ENCODE measurements around the gene ANKK1. TPM values are rescaled to one million over a fixed set of nuclear protein-coding genes. Genes with fewer than 3 reads are reported as not detected.

The ANKK1 gene
- polyA plus RNA-seq, 1 donor: 0.16 TPM

DNA sequence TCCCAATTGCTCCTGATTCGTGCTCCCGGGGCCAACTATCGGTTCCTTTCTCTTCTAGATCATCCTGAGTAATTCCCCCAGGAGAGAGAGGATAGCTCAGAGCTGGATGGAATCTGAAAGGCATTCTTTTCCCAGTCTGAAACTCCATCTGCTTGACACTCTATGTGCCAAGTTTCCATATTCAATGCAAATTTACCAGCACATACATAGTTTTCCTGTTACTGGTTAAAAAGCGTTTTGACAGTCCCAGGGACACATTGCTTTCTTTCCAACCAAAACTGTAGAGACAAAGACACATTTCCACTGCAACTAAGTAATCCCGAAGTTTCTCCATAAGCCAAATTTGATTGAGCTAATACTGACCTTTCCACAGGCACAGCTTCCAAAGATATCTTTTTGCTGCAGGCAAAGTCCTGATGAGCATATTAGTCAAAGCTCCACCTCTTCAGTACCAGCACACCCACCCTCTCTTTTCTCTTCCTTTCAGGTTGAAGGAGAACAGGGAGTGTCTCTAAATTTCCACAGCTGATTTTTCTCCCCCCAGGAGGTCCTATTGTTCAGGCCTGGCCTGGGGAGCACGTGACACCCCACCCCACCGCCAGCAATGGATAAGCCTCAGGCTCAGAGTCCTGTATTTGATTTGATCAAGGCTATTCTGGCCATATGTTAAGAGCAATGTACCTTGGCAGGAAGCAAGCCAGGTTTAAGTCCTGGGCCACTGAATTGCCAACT lies 9.7 kb upstream of the ANKK1 start:
- DNase-seq (ENCODE audit: low read depth): peak; percentile 19

GRCh38 chr11:113378692-113379091 lies 8.9 kb upstream of the ANKK1 start:
- no peak for DNase-seq (ENCODE audit: low read depth)

GRCh38 chr11:113382121-113382520 lies 5.5 kb upstream of the ANKK1 start:
- DNase-seq (ENCODE audit: low read depth): no peak

- DNase-seq (ENCODE audit: low read depth): no peak
Measured at GRCh38 chr11:113384551-113384950, 3.0 kb upstream of the ANKK1 start.

DNA sequence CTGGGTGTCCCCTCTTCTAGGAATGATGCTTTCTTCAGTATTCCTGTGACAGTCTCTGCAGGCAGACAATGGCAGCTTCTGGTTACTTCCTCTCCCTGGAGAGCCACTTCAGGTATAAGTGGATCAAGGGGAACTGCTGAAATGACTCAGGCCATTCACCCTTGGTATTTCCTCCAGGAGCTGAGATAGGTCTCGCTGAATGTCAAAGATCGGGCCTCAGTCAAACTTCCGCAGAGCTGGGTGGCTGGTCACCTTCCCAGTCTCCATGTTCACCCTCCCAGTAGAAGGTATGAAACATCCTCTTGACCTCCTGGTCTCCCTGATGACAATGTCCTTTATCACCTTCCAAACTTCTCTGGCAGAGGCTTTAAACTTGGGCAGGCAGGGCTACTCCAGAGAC lies 1.8 kb upstream of the ANKK1 start:
- no peak for DNase-seq (ENCODE audit: low read depth)

- DNase-seq (ENCODE audit: low read depth): no peak
Measured at GRCh38 chr11:113386866-113387265, 713 bp upstream of the ANKK1 start.

DNA sequence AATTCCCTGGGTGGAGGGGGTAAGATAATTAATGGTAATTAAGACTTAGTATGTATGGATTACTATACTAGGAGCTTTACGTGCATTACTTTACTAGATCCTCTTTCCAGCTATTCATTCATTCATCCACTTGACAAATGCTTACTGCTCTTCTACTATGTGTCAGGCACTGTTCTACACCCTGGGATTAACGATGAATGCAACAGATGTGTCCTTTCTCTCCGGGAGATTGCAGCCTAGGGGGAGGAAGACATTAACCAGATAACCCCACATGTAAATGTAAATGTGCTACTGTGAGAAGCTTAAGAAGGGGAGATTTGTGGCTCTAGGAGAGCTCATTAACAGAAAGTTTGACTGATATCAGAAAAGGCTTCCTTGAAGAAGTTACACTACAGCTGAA lies 1.7 kb downstream of the ANKK1 start:
- DNase-seq (ENCODE audit: low read depth): no peak

DNA sequence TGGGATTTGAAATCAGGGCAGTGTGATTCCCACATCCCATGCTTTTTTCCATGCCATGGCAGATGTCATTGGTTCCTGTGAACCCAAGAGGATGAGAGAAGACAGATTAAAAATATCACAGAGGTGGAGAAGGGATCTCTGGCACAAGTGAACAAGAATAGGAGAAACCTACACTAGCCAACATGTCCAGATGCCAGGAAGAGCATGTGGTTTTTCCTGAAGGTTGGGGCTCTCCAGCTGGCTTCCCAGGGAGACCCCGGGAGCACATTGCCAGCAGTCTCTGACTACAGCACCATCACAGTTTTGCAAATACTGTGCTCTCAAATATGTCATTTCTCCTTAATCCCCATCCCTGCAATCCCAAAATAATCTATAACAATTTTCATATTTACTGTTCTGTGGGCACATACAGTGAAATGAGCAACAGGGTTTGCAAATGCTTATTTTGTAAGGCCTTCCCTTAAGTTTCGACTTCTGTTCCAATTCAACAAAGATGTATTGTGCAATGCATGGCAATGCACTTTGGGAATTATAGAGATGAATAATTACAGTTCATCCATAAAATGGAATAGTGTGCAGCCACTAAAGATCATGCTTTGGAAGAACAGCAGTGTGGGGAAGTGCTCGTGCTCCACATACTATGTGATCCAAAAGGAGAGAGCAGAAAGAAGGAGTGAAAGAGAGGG lies 4.8 kb downstream of the ANKK1 start:
- no peak for DNase-seq (ENCODE audit: low read depth)

GRCh38 chr11:113393501-113393985 lies 6.0 kb downstream of the ANKK1 start:
- DNase-seq (ENCODE audit: low read depth): no peak

GRCh38 chr11:113394919-113395318 lies 7.3 kb downstream of the ANKK1 start:
- no peak for DNase-seq (ENCODE audit: low read depth)

DNA sequence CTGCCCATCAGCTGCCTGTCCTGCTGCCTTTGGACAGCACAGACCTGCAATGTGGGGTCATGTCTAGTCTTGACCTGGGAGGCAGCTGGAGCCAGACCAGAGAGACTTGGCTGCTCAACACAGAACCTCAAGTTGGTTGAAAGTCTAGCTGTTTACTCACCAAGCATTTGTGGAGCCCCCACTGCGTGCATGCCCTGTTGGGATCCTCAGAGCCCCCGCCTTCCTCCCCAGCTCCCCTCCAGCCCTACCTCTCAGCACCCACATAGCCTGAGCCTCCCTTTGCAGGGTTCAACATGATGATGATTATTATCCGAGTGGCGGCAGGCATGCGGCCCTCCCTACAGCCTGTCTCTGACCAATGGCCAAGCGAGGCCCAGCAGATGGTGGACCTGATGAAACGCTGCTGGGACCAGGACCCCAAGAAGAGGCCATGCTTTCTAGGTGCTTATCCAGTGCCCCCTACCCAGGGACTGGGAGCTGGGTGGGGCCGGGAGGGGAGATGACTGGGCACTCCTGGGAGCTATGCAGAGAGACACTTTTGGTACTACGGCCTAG lies 8.3 kb downstream of the ANKK1 start:
- DNase-seq (ENCODE audit: low read depth): no peak

GRCh38 chr11:113396690-113397089 lies 9.1 kb downstream of the ANKK1 start:
- no peak for DNase-seq (ENCODE audit: low read depth)

GRCh38 chr11:113397212-113397611 lies 9.6 kb downstream of the ANKK1 start:
- DNase-seq (ENCODE audit: low read depth): no peak

- no peak for DNase-seq (ENCODE audit: low read depth)
Measured at GRCh38 chr11:113397821-113398220, 10.2 kb downstream of the ANKK1 start.

GRCh38 chr11:113398669-113399430 lies 11.3 kb downstream of the ANKK1 start:
- no peak for DNase-seq (ENCODE audit: low read depth)

DNA sequence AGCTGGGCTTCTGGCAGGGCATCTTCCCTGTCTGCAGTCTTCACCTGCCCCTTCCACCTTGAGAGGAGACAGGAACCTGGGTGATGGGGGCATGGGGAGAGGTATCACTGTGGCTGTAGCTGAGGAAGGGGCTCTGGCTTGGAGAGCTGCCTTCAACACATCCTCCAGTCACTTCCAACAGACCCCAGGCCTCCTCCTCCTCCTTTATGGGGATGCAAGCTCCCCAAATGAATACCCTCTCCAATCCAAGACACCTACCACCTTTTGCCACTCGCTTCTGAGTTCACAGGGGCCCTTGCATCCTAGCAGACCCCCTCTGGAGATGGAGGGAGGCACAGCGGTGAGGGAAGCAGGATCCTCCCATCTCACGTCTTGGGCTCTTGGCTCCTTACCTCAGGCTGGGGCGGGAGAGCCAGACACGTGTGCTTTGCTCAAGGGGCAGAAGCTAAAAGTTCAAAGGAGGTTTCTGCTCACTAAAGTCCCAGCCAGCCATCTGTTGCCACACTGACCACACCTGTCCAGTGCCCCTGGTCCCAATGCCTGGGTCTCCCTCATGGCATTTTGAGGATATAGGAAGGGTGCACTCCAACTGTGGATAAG lies 13.2 kb downstream of the ANKK1 start:
- no peak for DNase-seq (ENCODE audit: low read depth)

GRCh38 chr11:113401718-113402117 lies 14.1 kb downstream of the ANKK1 start:
- DNase-seq (ENCODE audit: low read depth): no peak

DNA sequence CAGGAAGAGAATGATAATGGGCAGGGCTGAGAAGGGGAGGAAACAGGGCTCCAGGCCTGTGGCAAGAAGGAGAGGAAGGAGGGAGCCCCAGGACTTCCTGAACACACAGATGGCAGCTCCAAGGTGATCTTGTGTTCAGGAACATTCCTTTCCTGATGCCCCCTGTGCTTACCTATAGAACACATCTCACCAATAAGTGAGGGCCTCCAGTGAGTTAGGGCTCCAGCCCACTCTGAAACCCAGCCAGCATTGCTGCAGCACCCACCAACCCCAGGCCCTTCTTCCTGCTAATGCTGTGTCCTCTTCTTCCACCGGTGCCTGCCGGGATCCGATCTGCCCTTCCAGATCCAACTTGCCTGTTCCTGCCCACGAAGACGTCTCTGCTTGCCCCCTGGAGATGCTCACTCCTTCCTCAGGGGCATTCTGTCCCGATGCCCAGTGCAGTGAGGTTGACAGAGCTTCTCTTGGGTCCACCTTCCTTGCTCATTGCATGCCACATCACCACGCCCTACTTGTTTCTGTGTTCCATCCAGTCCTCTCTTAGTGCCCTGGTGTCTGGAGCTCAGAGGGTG lies 17.4 kb downstream of the ANKK1 start:
- DNase-seq (ENCODE audit: low read depth): no peak

DNA sequence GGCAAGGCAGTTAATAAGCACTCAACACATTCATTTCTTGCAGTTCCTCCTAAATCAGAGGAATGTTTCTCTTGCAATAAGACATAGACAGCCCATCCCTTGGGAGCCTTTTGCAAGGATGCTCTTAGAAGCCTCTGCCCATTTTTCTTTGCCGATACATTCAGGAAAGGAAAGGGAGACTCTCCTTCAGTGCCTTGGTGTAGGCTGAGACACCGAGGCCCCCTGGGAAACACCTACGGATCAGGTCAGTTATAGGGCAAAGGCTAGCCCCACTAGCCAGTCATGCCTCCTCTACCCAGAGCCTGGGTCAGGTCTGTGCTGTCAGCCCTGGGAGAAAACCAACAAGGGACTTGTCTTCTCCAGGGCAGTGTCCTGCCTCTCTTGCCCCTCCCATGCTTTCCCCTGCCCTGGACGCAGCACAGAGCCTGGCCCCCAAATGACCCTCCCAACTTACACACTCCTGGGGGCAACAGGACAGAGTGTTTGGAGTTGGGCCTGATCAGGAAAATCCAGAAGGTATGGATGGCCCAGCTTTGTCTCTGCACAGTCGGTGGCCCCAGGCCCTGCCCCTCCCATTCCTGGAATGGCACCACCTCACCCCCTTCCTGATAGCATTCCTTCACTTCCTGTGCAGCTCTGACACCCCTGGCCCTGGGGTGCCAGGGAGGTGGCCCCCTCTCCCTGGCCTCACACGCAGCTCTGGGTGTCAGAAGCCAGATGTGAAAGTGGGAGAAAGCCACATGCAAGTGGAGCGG lies 18.3 kb downstream of the ANKK1 start:
- DNase-seq (ENCODE audit: low read depth): no peak

DNA sequence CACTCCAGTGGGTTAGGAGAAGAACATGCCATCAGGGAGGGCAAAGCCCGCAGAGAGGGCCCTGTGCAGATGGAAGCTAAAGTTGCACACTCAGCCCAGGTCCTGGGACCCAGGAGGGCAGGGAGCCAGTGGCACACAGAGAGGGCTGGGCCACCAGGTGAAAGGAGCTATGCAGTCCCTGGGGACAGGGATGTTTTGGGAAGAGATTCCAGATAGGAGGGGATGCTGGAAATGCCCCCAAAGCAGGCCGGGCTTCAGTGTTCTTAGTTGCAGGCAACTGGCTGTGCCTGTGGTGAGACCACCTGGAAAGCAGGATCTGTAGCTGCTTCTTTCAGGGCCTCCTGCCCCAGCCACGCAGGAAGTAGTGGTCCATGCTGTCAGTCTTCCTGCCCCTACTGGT lies 19.6 kb downstream of the ANKK1 start:
- DNase-seq (ENCODE audit: low read depth): no peak

DNA sequence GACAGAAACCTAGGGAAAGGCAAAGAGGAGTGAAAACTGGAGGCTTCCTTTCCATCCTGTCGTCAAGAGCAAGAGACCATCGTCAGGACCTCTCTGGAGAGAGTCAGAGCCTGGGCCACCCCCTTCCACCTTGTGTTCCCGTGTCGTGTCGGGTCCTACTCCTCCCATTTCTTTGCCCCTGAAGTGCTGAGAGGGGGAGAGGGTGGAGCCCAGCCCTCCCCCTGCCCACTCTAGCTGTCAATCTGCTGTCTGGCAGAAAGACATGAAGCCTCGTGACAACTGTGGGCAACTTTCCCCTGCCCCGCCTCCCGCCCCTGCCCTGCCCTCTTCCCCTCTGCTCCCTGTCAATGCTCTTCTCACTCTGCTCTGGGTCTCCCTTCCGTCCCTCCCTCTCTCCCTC lies 20.6 kb downstream of the ANKK1 start:
- DNase-seq (ENCODE audit: low read depth): no peak

Measured in forelimb muscle (tissue), 1 donor.